ENCODE data around the gene ZC3H14. TPM values are rescaled to one million over a fixed set of nuclear protein-coding genes. Genes with fewer than 3 reads are reported as not detected.
"Not testable (repeated sequence)": the region's sequence is repeated elsewhere in the genome, so short reads cannot be mapped to it uniquely, and the experiment has no call there.

ZC3H14 gene
- total RNA-seq, 1 donor = 85.5 TPM

GRCh38 chr14:88521818-88522217, 41.0 kb upstream of the ZC3H14 start:
- peak; percentile 27 for DNase-seq (ENCODE audit: low read depth)
- H3K4me3 ChIP-seq (ENCODE audit: low read depth, low read length) = no peak overlapping the region
- TF ChIP-seq CTCF (IDR thresholded peaks at IDR 0.05; ENCODE audit: insufficient read depth, low read depth, low read length) = no peak

DNA sequence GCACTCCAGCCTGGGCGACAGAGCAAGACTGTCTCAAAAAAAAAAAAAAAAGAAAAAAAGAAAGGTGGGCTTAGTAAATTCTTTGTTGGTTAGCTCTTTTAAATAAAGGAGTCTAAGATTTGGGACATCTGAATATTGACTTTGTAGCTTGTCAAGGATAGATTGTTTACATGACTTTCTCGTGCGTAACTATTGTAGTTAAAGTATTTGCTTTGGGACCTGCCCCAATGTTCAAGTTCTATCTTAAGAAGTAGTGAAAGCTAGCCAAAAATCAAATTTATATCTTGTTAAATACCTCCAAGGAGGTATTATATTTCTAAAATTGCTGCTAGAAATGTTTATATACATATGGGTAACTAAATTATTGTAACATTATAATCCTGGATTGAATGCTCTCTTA, 40.4 kb upstream of the ZC3H14 start:
- no peak for TF ChIP-seq CTCF (IDR thresholded peaks at IDR 0.05; ENCODE audit: insufficient read depth, low read depth, low read length)
- no peak for DNase-seq (ENCODE audit: low read depth)
- H3K4me3 ChIP-seq (ENCODE audit: low read depth, low read length) = no peak overlapping the region

- H3K4me3 ChIP-seq (ENCODE audit: low read depth, low read length); DNase-seq (ENCODE audit: low read depth): not testable (repeated sequence)
Observed at GRCh38 chr14:88529889-88530288, 32.9 kb upstream of the ZC3H14 start.

- DNase-seq (ENCODE audit: low read depth) = no peak
- TF ChIP-seq CTCF (IDR thresholded peaks at IDR 0.05; ENCODE audit: insufficient read depth, low read depth, low read length) = no peak
- no peak overlapping the region for H3K4me3 ChIP-seq (ENCODE audit: low read depth, low read length)
Observed at GRCh38 chr14:88533064-88533602, 29.7 kb upstream of the ZC3H14 start.

DNA sequence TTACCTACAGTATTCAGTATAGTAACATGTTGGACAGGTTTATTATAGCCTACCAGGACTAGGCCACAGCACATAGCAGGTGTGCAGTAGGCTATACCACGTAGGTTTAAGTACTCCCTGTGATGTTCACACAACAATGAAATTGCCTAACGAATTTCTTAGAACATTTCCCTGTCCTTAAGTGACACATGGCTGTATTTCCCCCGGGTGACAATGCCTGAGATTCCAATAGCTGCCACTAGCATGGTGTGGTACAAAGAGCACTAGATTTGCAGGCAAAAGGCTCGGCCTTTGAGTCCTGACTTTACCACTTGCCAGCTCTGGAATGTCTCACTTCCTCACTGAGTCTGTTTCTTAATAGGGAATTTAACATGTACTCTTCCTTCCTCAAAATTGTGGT, 27.7 kb upstream of the ZC3H14 start:
- H3K4me3 ChIP-seq (ENCODE audit: low read depth, low read length) = no peak overlapping the region
- DNase-seq (ENCODE audit: low read depth) = no peak
- TF ChIP-seq CTCF (IDR thresholded peaks at IDR 0.05; ENCODE audit: insufficient read depth, low read depth, low read length) = no peak

DNA sequence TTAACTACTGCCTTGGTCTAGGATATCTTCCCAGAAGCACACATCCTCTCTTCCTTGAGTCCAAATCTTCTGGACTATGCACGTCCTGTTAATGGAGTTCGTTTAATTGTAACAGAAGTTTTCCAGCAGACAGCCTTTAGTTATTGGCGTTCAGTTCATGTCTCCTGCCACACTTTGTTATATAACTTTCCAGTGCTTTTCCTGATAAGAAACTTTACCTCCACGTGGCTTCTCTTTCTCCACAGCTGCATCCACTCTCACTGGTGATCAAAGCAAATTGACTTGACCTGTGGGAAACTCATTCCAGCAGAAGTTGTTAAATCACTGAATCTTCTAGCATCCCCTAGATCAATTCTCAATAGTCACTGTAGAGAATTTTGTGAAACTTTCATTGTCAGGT, 27.0 kb upstream of the ZC3H14 start:
- TF ChIP-seq CTCF (IDR thresholded peaks at IDR 0.05; ENCODE audit: insufficient read depth, low read depth, low read length) = no peak
- H3K4me3 ChIP-seq (ENCODE audit: low read depth, low read length) = no peak overlapping the region
- no peak for DNase-seq (ENCODE audit: low read depth)

GRCh38 chr14:88541324-88541723, 21.5 kb upstream of the ZC3H14 start:
- DNase-seq (ENCODE audit: low read depth) = no peak
- no peak for TF ChIP-seq CTCF (IDR thresholded peaks at IDR 0.05; ENCODE audit: insufficient read depth, low read depth, low read length)
- no peak overlapping the region for H3K4me3 ChIP-seq (ENCODE audit: low read depth, low read length)

Data from fibroblast of villous mesenchyme (primary cell).